HUDEP-2 (cell line): ENCODE data around the gene ALKBH6.

Experiments
- DNase-seq, 76 experiments: peaks; one replicate each; lab custom pipeline; 2025; ENCODE audit not compliant: unreplicated experiment in 76 of 76; lab: John Stamatoyannopoulos, UW

Gene ALKBH6

GRCh38 chr19:35960432-35960972 lies 53.5 kb downstream of the ALKBH6 start:
- no peak for DNase-seq

GRCh38 chr19:35959968-35960320 lies 54.1 kb downstream of the ALKBH6 start:
- no peak for DNase-seq
